CD8-positive, alpha-beta memory T cell (primary cell): ENCODE results near the gene SOCS3. TPM values are rescaled to one million over a fixed set of nuclear protein-coding genes. Genes with fewer than 3 reads are reported as not detected.

Source experiments
- CTCF ChIA-PET: fragments of 350-600 bp; sonication (Branson Sonifier 250); formaldehyde crosslinking; loops from one replicate; lab custom pipeline; 2021; ENCODE audit warnings: antibody characterized with exemption; lab: Charles Lee
- POLR2A ChIA-PET: fragments of 350-600 bp; sonication (Branson Sonifier 250); formaldehyde crosslinking; loops from one replicate; lab custom pipeline; 2021; ENCODE audit warnings: antibody characterized with exemption; lab: Charles Lee
- DNase-seq, 5 donors: peaks; one replicate each; pipeline versions ENCODE4 v3.0.0 to v3.0.0-alpha.2; 2020 to 2022; ENCODE audit warnings: mixed read lengths in 1 of 5
- H3K27ac ChIP-seq: one replicate; pipeline ENCODE4 v1.7.0; 2013; ENCODE audit warnings: low read depth, mild to moderate bottlenecking, low read length, moderate library complexity
- H3K27me3 ChIP-seq: 2 replicates; pipeline ENCODE4 v1.7.0; 2013; ENCODE audit warnings: low read length, mild to moderate bottlenecking; ENCODE audit not compliant: insufficient read depth, poor library complexity, severe bottlenecking
- H3K36me3 ChIP-seq: 2 replicates; pipeline ENCODE4 v1.7.0; 2013; ENCODE audit warnings: mild to moderate bottlenecking, low read length, moderate library complexity; ENCODE audit not compliant: insufficient read depth
- H3K4me1 ChIP-seq: 2 replicates; pipeline ENCODE4 v1.7.0; 2013; ENCODE audit warnings: mild to moderate bottlenecking, low read length, moderate library complexity; ENCODE audit not compliant: insufficient read depth
- H3K4me3 ChIP-seq: 2 replicates; pipeline ENCODE4 v1.7.0; 2013; ENCODE audit warnings: mild to moderate bottlenecking, low read length
- H3K9me3 ChIP-seq: 2 replicates; pipeline ENCODE4 v1.7.0; 2013; ENCODE audit warnings: mild to moderate bottlenecking, low read length
- H3K27ac Mint-ChIP-seq, 8 donors: one replicate each; pipeline ENCODE4 v1.8.0; 2020 to 2021; ENCODE audit warnings: mixed read lengths in 8 of 8, mild to moderate bottlenecking in 6 of 8, inconsistent platforms in 3 of 8, moderate library complexity in 3 of 8
- H3K27me3 Mint-ChIP-seq, 2 donors: one replicate each; pipeline ENCODE4 v1.8.0; 2020 to 2021; ENCODE audit warnings: mixed read lengths in 2 of 2, mild to moderate bottlenecking in 1 of 2, moderate library complexity in 1 of 2
- H3K36me3 Mint-ChIP-seq, 3 donors: one replicate each; pipeline ENCODE4 v1.8.0; 2020 to 2021; ENCODE audit warnings: mixed read lengths in 3 of 3, inconsistent platforms in 1 of 3, mild to moderate bottlenecking in 1 of 3
- H3K4me1 Mint-ChIP-seq, 3 donors: one replicate each; pipeline ENCODE4 v1.8.0; 2020 to 2021; ENCODE audit warnings: mixed read lengths in 3 of 3, inconsistent platforms in 1 of 3, mild to moderate bottlenecking in 1 of 3
- H3K4me3 Mint-ChIP-seq, 7 donors: one replicate each; pipeline ENCODE4 v1.8.0; 2020 to 2021; ENCODE audit warnings: mixed read lengths in 7 of 7, mild to moderate bottlenecking in 6 of 7, moderate library complexity in 4 of 7, inconsistent platforms in 2 of 7
- H3K9me3 Mint-ChIP-seq, 5 donors: one replicate each; pipeline ENCODE4 v1.8.0; 2020 to 2022; ENCODE audit warnings: mixed read lengths in 5 of 5, mild to moderate bottlenecking in 3 of 5, moderate library complexity in 2 of 5, inconsistent platforms in 1 of 5
- polyA plus RNA-seq: library from polyadenylated mRNA; unstranded; fragments of 300-500 nt; fragmentation: Illumina TruSeq; gene quantifications from one replicate; pipeline ENCODE4 v1.2.3, GENCODE V29; 2021
- total RNA-seq, 2 experiments: library from RNA; stranded (reverse); gene quantifications; one replicate each; pipeline ENCODE4 v1.2.3, GENCODE V29; 2021

SOCS3 gene
- total and polyA plus RNA-seq, 3 experiments from 2014 or later, result 26.9 to 38.9 (median 27.4) TPM

- Mint-ChIP-seq H3K4me1 (peaks cover 40 to 54% (median 41%) of the 10 kb centered on the region in 3 donors), H3K36me3 (peaks cover 0 to 15% (median 0%) of the 10 kb centered on the region in 3 donors), H3K27ac (peak overlapping the region in 6 of 8 donors; percentile 22 to 95 (median 72)), H3K27me3 (no peaks in the 10 kb centered on the region), H3K4me3 (peak overlapping the region; percentile 76 to 90 (median 80)), H3K9me3 (no peaks in the 10 kb centered on the region)
- Histone ChIP-seq H3K4me3 (peak overlapping the region; percentile 90), H3K27ac (peak overlapping the region; percentile 86), H3K9me3 (no peaks in the 10 kb centered on the region), H3K27me3 (no peaks in the 10 kb centered on the region), H3K36me3 (peaks cover 15% of the 10 kb centered on the region), H3K4me1 (peaks cover 47% of the 10 kb centered on the region)
- DNase-seq, result no peak
- ChIA-PET CTCF (interaction anchor here (0.9 to 3.7 kb wide), 9 partner anchors 13 to 109 kb away, joined by 3 to 27 read pairs (median 4); no protein-coding TSS in a partner anchor), POLR2A (interaction anchor here (1.3 to 1.4 kb wide), 3 partner anchors 15 to 108 kb away, joined by 3 to 5 read pairs (median 5); no protein-coding TSS in a partner anchor)
Observed at GRCh38 chr17:78359321-78359996, 418 bp downstream of the SOCS3 start.

- peak in 2 of 5 donors; percentile 29 to 39 for DNase-seq
- Histone ChIP-seq H3K4me1 (peaks cover 54% of the 10 kb centered on the region), H3K27ac (peak overlapping the region; percentile 86), H3K9me3 (no peaks in the 10 kb centered on the region), H3K36me3 (peaks cover 15% of the 10 kb centered on the region), H3K4me3 (peak overlapping the region; percentile 90), H3K27me3 (no peaks in the 10 kb centered on the region)
- Mint-ChIP-seq H3K4me3 (peak overlapping the region; percentile 76 to 90 (median 81)), H3K4me1 (peaks cover 45 to 61% (median 47%) of the 10 kb centered on the region in 3 donors), H3K9me3 (no peaks in the 10 kb centered on the region), H3K27ac (peak overlapping the region in 7 of 8 donors; percentile 81 to 100 (median 97)), H3K27me3 (no peaks in the 10 kb centered on the region), H3K36me3 (peaks cover 0 to 15% (median 0%) of the 10 kb centered on the region in 3 donors)
- POLR2A ChIA-PET, result interaction anchor here (1.3 kb wide), 2 partner anchors 15 to 25 kb away, joined by 3 to 5 read pairs; no protein-coding TSS in a partner anchor
- CTCF ChIA-PET, result interaction anchor here (0.9 to 2.9 kb wide), 9 partner anchors 12 to 108 kb away, joined by 3 to 9 read pairs (median 4); no protein-coding TSS in a partner anchor
Observed at GRCh38 chr17:78358538-78359320, 1.1 kb downstream of the SOCS3 start.

DNA sequence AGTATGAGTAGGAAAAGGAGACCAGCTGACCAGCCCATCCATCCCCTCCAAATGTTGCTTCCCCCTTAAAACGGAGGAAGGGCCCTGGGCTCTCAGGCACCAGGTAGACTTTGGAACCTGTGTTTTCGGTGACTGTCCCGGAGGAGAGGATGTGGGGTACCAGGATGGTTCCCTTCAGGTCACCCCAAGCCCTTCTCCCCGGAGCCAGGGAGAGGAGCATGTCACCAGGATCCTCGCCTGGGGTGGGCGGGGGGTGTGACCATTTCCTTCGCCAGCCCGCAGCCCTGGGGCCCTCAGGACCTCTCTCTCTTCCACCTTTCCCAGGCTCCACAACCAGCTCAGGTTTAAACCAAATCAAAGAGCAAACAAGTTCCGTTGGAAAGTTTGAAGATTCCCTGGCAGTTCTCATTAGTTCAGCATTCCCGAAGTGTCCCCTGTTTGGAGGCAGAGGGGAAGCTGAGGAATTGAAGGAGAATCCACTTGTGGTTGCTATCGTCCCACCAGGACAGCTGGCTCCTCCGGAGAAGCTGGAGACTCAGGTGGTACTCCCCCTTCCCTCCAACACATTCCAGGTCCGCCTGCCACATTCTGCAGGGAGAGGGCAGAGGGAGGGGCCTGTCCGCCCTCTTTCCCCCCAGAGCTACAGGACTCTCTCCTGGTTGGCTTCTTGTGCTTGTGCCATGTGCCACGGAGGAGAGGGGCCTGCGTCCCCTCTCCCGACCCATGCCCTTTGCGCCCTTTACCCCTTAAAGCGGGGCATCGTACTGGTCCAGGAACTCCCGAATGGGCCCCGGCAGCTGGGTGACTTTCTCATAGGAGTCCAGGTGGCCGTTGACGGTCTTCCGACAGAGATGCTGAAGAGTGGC, 2.0 kb downstream of the SOCS3 start:
- H3K36me3 Mint-ChIP-seq, result peaks cover 0 to 15% (median 0%) of the 10 kb centered on the region in 3 donors
- POLR2A ChIA-PET, result interaction anchor here (1.3 kb wide), 1 partner anchor 14 kb away, joined by 5 read pairs; no protein-coding TSS in a partner anchor
- Histone ChIP-seq H3K9me3 (no peaks in the 10 kb centered on the region), H3K36me3 (peaks cover 15% of the 10 kb centered on the region), H3K27me3 (no peaks in the 10 kb centered on the region), H3K27ac (peak overlapping the region; percentile 86), H3K4me3 (peak overlapping the region; percentile 90), H3K4me1 (peaks cover 61% of the 10 kb centered on the region)
- H3K9me3 Mint-ChIP-seq, result no peaks in the 10 kb centered on the region
- no peaks in the 10 kb centered on the region for H3K27me3 Mint-ChIP-seq
- peak overlapping the region; percentile 70 to 90 (median 81) for H3K4me3 Mint-ChIP-seq
- CTCF ChIA-PET, result interaction anchor here (1.1 to 2.9 kb wide), 7 partner anchors 12 to 106 kb away, joined by 3 to 9 read pairs (median 5); no protein-coding TSS in a partner anchor
- DNase-seq, result no peak
- peak overlapping the region; percentile 65 to 100 (median 96) for H3K27ac Mint-ChIP-seq
- H3K4me1 Mint-ChIP-seq, result peaks cover 51 to 68% (median 54%) of the 10 kb centered on the region in 3 donors

- Mint-ChIP-seq H3K4me1 (peaks cover 55 to 69% (median 58%) of the 10 kb centered on the region in 3 donors), H3K9me3 (no peaks in the 10 kb centered on the region), H3K36me3 (peaks cover 0 to 15% (median 0%) of the 10 kb centered on the region in 3 donors)
Observed at GRCh38 chr17:78357177-78357586, 2.7 kb downstream of the SOCS3 start.

GRCh38 chr17:78356101-78356713, 3.7 kb downstream of the SOCS3 start:
- H3K27me3 ChIP-seq, result no peaks in the 10 kb centered on the region
- POLR2A ChIA-PET, result interaction anchor here (0.6 to 1.8 kb wide), 2 partner anchors 13 to 34 kb away, joined by 9 to 17 read pairs; no protein-coding TSS in a partner anchor
- Mint-ChIP-seq H3K4me3 (peak overlapping the region; percentile 69 to 86 (median 76)), H3K4me1 (peaks cover 59 to 73% (median 63%) of the 10 kb centered on the region in 3 donors), H3K9me3 (no peaks in the 10 kb centered on the region), H3K36me3 (peaks cover 0 to 15% (median 0%) of the 10 kb centered on the region in 3 donors), H3K27me3 (no peaks in the 10 kb centered on the region), H3K27ac (peak overlapping the region; percentile 91 to 100 (median 99))
- H3K9me3 ChIP-seq, result no peaks in the 10 kb centered on the region
- H3K4me1 ChIP-seq, result peaks cover 75% of the 10 kb centered on the region
- H3K27ac ChIP-seq, result peak overlapping the region; percentile 73
- H3K36me3 ChIP-seq, result peaks cover 15% of the 10 kb centered on the region
- H3K4me3 ChIP-seq, result peak overlapping the region; percentile 54
- DNase-seq, result peak; percentile 78 to 96 (median 90)
- CTCF ChIA-PET, result interaction anchor here (0.9 to 2.3 kb wide), 5 partner anchors 12 to 67 kb away, joined by 3 to 7 read pairs (median 6); no protein-coding TSS in a partner anchor

More at GRCh38 chr17:78357177-78357586, 2.7 kb downstream of the SOCS3 start:
- H3K4me1 ChIP-seq, result peaks cover 66% of the 10 kb centered on the region
- H3K27me3 ChIP-seq, result no peaks in the 10 kb centered on the region
- Mint-ChIP-seq H3K27me3 (no peaks in the 10 kb centered on the region), H3K4me3 (peak overlapping the region; percentile 69 to 86 (median 80)), H3K27ac (peak overlapping the region; percentile 91 to 100 (median 99))
- POLR2A ChIA-PET, result interaction anchor here (1.8 kb wide), 1 partner anchor 14 kb away, joined by 17 read pairs; no protein-coding TSS in a partner anchor
- H3K36me3 ChIP-seq, result peaks cover 15% of the 10 kb centered on the region
- no peak for DNase-seq
- H3K9me3 ChIP-seq, result no peaks in the 10 kb centered on the region
- CTCF ChIA-PET, result interaction anchor here (1.1 to 2.3 kb wide), 3 partner anchors 17 to 65 kb away, joined by 3 to 7 read pairs (median 3); no protein-coding TSS in a partner anchor
- H3K4me3 ChIP-seq, result peak overlapping the region; percentile 90
- peak overlapping the region; percentile 45 for H3K27ac ChIP-seq

- peaks cover 0 to 15% (median 0%) of the 10 kb centered on the region in 3 donors for H3K36me3 Mint-ChIP-seq
Observed at GRCh38 chr17:78355701-78356100, 4.2 kb downstream of the SOCS3 start.

More at GRCh38 chr17:78355701-78356100, 4.2 kb downstream of the SOCS3 start:
- Histone ChIP-seq H3K4me1 (peaks cover 71% of the 10 kb centered on the region), H3K9me3 (no peaks in the 10 kb centered on the region), H3K36me3 (peaks cover 15% of the 10 kb centered on the region), H3K27me3 (no peaks in the 10 kb centered on the region), H3K27ac (peak overlapping the region; percentile 73), H3K4me3 (peak overlapping the region; percentile 54)
- POLR2A ChIA-PET, result interaction anchor here (0.6 to 1.8 kb wide), 2 partner anchors 12 to 34 kb away, joined by 9 to 17 read pairs; no protein-coding TSS in a partner anchor
- CTCF ChIA-PET, result interaction anchor here (0.9 to 1.1 kb wide), 3 partner anchors 12 to 67 kb away, joined by 4 to 6 read pairs (median 6); no protein-coding TSS in a partner anchor
- H3K27ac Mint-ChIP-seq, result peak overlapping the region; percentile 91 to 100 (median 99)
- peaks cover 56 to 71% (median 64%) of the 10 kb centered on the region in 3 donors for H3K4me1 Mint-ChIP-seq
- DNase-seq, result no peak
- no peaks in the 10 kb centered on the region for H3K9me3 Mint-ChIP-seq
- H3K4me3 Mint-ChIP-seq, result peak overlapping the region; percentile 69 to 86 (median 76)
- H3K27me3 Mint-ChIP-seq, result no peaks in the 10 kb centered on the region
